Glutamatergic neuron (in vitro differentiated cells): ENCODE measurements around the gene SEPTIN11. TPM values are rescaled to one million over a fixed set of nuclear protein-coding genes. Genes with fewer than 3 reads are reported as not detected.

Experiments
- DNase-seq: peaks from one replicate; pipeline ENCODE4 v3.0.0; 2022
- H3K27ac Mint-ChIP-seq: one replicate; pipeline ENCODE4 v1.8.0; 2020; ENCODE audit warnings: mild to moderate bottlenecking, mixed read lengths, inconsistent platforms; ENCODE audit not compliant: unreplicated experiment
- H3K27me3 Mint-ChIP-seq: one replicate; pipeline ENCODE4 v1.8.0; 2020; ENCODE audit warnings: mild to moderate bottlenecking, moderate library complexity, mixed read lengths, inconsistent platforms; ENCODE audit not compliant: unreplicated experiment
- H3K36me3 Mint-ChIP-seq: one replicate; pipeline ENCODE4 v1.8.0; 2020; ENCODE audit warnings: mild to moderate bottlenecking, mixed read lengths, inconsistent platforms; ENCODE audit not compliant: unreplicated experiment
- H3K4me1 Mint-ChIP-seq: one replicate; pipeline ENCODE4 v1.8.0; 2020; ENCODE audit warnings: mild to moderate bottlenecking, low read depth, mixed read lengths, inconsistent platforms; ENCODE audit not compliant: unreplicated experiment
- H3K4me3 Mint-ChIP-seq: one replicate; pipeline ENCODE4 v1.8.0; 2020; ENCODE audit warnings: mild to moderate bottlenecking, mixed read lengths, inconsistent platforms; ENCODE audit not compliant: unreplicated experiment
- H3K9me3 Mint-ChIP-seq: one replicate; pipeline ENCODE4 v1.8.0; 2020; ENCODE audit warnings: mild to moderate bottlenecking, moderate library complexity, mixed read lengths, inconsistent platforms; ENCODE audit not compliant: unreplicated experiment
- CTCF ChIP-seq: fragments of 200-600 bp; sonication (generic); IDR thresholded peaks from one replicate; pipeline ENCODE4 v1.5.0; 2021; ENCODE audit not compliant: partially characterized antibody, unreplicated experiment
- total RNA-seq: library from RNA; stranded (reverse); fragmentation: NEBNext Ultra II Directional; extraction: Animal tissue kit (Norgen Biotek cat#: 25700); gene quantifications from one replicate; pipeline ENCODE4 v1.2.1, GENCODE V29; 2021; ENCODE audit not compliant: unreplicated experiment

SEPTIN11 gene
- total RNA-seq, 1 donor from 2014 or later, result 422 TPM

GRCh38 chr4:76950956-76951671 is 1.6 kb downstream of the SEPTIN11 start:
- peaks cover 8% of the 10 kb centered on the region for H3K27me3 Mint-ChIP-seq
- H3K4me1 Mint-ChIP-seq, result peaks cover 38% of the 10 kb centered on the region
- H3K27ac Mint-ChIP-seq, result peak overlapping the region; percentile 94
- peak overlapping the region; percentile 93 for H3K4me3 Mint-ChIP-seq
- TF ChIP-seq CTCF, result no peak
- no peaks in the 10 kb centered on the region for H3K36me3 Mint-ChIP-seq
- no peak for DNase-seq
- H3K9me3 Mint-ChIP-seq, result peaks cover 16% of the 10 kb centered on the region

GRCh38 chr4:76951672-76952010 is 2.1 kb downstream of the SEPTIN11 start:
- DNase-seq, result no peak
- Mint-ChIP-seq H3K4me1 (peaks cover 43% of the 10 kb centered on the region), H3K9me3 (peaks cover 18% of the 10 kb centered on the region), H3K27me3 (peaks cover 9% of the 10 kb centered on the region), H3K36me3 (no peaks in the 10 kb centered on the region), H3K27ac (peak overlapping the region; percentile 94), H3K4me3 (peak overlapping the region; percentile 93)
- TF ChIP-seq CTCF, result no peak

GRCh38 chr4:76952071-76952470 is 2.5 kb downstream of the SEPTIN11 start:
- H3K27ac Mint-ChIP-seq, result peak overlapping the region; percentile 94
- peak overlapping the region; percentile 93 for H3K4me3 Mint-ChIP-seq
- H3K4me1 Mint-ChIP-seq, result peaks cover 45% of the 10 kb centered on the region
- TF ChIP-seq CTCF, result no peak
- peaks cover 22% of the 10 kb centered on the region for H3K9me3 Mint-ChIP-seq
- DNase-seq, result no peak
- no peaks in the 10 kb centered on the region for H3K36me3 Mint-ChIP-seq
- peaks cover 13% of the 10 kb centered on the region for H3K27me3 Mint-ChIP-seq

- peak overlapping the region; percentile 93 for H3K4me3 Mint-ChIP-seq
- peaks cover 50% of the 10 kb centered on the region for H3K4me1 Mint-ChIP-seq
- H3K9me3 Mint-ChIP-seq, result peaks cover 28% of the 10 kb centered on the region
- H3K27ac Mint-ChIP-seq, result peak overlapping the region; percentile 94
- TF ChIP-seq CTCF, result no peak
- no peak for DNase-seq
- no peaks in the 10 kb centered on the region for H3K36me3 Mint-ChIP-seq
- peaks cover 13% of the 10 kb centered on the region for H3K27me3 Mint-ChIP-seq
Measured at GRCh38 chr4:76952656-76953582, 3.4 kb downstream of the SEPTIN11 start.
